Spleen (tissue), 11 donors: ENCODE measurements around the gene DPYD. TPM values are rescaled to one million over a fixed set of nuclear protein-coding genes. Genes with fewer than 3 reads are reported as not detected.

ENCODE experiments used
- DNase-seq: peaks from one replicate; pipeline ENCODE4 v3.0.0-alpha.2; 2020
- H3K27ac ChIP-seq, 8 donors: fragments of 200-600 bp; sonication (generic) in 7 of 8; 1 replicate in 4 of 8; 2 replicates in 4 of 8; pipeline versions ENCODE4 v1.5.0 to v1.8.0; 2016 to 2021; ENCODE audit warnings: inconsistent platforms in 4 of 8, mild to moderate bottlenecking in 4 of 8, moderate library complexity in 1 of 8
- H3K27me3 ChIP-seq, 7 donors: fragments of 200-600 bp; sonication (generic) in 6 of 7; replicated peaks in 1 of 7; 1 replicate in 4 of 7; 2 replicates in 3 of 7; pipeline versions ENCODE4 v1.5.0 to v1.8.0; 2016 to 2021; ENCODE audit warnings: inconsistent platforms in 3 of 7, mild to moderate bottlenecking in 1 of 7
- H3K36me3 ChIP-seq, 6 donors: fragments of 200-600 bp; sonication (generic) in 5 of 6; 1 replicate in 4 of 6; 2 replicates in 2 of 6; pipeline versions ENCODE4 v1.5.0 to v1.8.0; 2016 to 2021; ENCODE audit warnings: inconsistent platforms in 2 of 6
- H3K4me1 ChIP-seq, 6 donors: fragments of 200-600 bp; sonication (generic) in 5 of 6; 1 replicate in 3 of 6; 2 replicates in 3 of 6; pipeline versions ENCODE4 v1.5.0 to v1.8.0; 2016 to 2021; ENCODE audit warnings: inconsistent platforms in 3 of 6
- H3K4me3 ChIP-seq, 8 donors: fragments of 200-600 bp; sonication (generic) in 7 of 8; 1 replicate in 4 of 8; 2 replicates in 4 of 8; pipeline versions ENCODE4 v1.5.0 to v1.8.0; 2016 to 2021; ENCODE audit warnings: inconsistent platforms in 4 of 8, mild to moderate bottlenecking in 4 of 8, moderate library complexity in 2 of 8
- H3K9me3 ChIP-seq, 8 donors: fragments of 200-600 bp; sonication (generic) in 7 of 8; 1 replicate in 4 of 8; 2 replicates in 4 of 8; pipeline versions ENCODE4 v1.5.0 to v1.8.0; 2016 to 2021; ENCODE audit warnings: inconsistent platforms in 4 of 8
- POLR2A ChIP-seq, 3 donors: fragments of 450-650 bp; IDR thresholded peaks; one replicate each; pipeline ENCODE4 v1.5.1; 2017; ENCODE audit warnings: antibody characterized with exemption in 3 of 3, mild to moderate bottlenecking in 1 of 3
- POLR2AphosphoS5 ChIP-seq, 3 donors: sonication (generic); formaldehyde crosslinking; IDR thresholded peaks; one replicate each; pipeline ENCODE4 v1.5.1; 2017; ENCODE audit warnings: antibody characterized with exemption in 3 of 3
- WGBS, 5 donors: extraction: QIAGEN DNeasy Blood & Tissue Kit in 3 of 5; methylation state at CpG; one replicate each; pipeline versions ENCODE4 v1.1.5 to v1.1.7; 2013 to 2018; 5-methylcytosine and 5-hydroxymethylcytosine counted together
- intact Hi-C: fragments of 100-400 bp; cut with DNase I; formaldehyde crosslinking; loops from one replicate; pipeline ENCODE4 v1.15.0; 2023; ENCODE audit warnings: low total_unique reads
- polyA plus RNA-seq, 3 donors: library from polyadenylated mRNA; stranded (reverse); fragments of 200-250 nt; gene quantifications; one replicate each; pipeline ENCODE4 v1.2.1, GENCODE V29; 2013
- total RNA-seq, 7 donors: library from RNA; depleted of rRNA in 3 of 7; stranded (reverse); fragments of >200 nt in 3 of 7; fragmentation: NEBNext Ultra II Directional in 4 of 7; extraction: Animal tissue kit (Norgen Biotek cat#: 25700) in 4 of 7; gene quantifications; one replicate each; pipeline versions ENCODE4 v1.1.0 to v1.2.1, GENCODE V29; 2016 to 2021
- TF ChIP-seq, protein P1 (sequence below), 11 experiments: fragments of 200-600 bp in 7 of 11; fragments of 450-650 bp in 4 of 11; sonication (generic) in 4 of 11; IDR thresholded peaks in 8 of 11; conservative IDR thresholded peaks in 3 of 11; 1 replicate in 7 of 11; 2 replicates in 4 of 11; pipeline versions ENCODE4 v1.4.0 to v1.8.0; 2016 to 2021; ENCODE audit warnings: antibody characterized with exemption in 11 of 11, inconsistent platforms in 4 of 11, mild to moderate bottlenecking in 1 of 11
- donor health status: healthy with polysubstance abuse.
- donor health status: DM: no; HTN: no; CAD: no; lungs with moderate emphysema.
- donor health status: DM: no; HTN: no; CAD: no.
- donor health status: Bipolar disorder and iron deficiency.
- donor health status: healthy.
- donor health status: DM: no; HTN: no; CAD: no.
- donor health status: DM: yes; HTN: yes; CAD: no.

Gene DPYD
- total and polyA plus RNA-seq, 10 donors, result 7.3 to 114 (median 92.3) TPM

DNA sequence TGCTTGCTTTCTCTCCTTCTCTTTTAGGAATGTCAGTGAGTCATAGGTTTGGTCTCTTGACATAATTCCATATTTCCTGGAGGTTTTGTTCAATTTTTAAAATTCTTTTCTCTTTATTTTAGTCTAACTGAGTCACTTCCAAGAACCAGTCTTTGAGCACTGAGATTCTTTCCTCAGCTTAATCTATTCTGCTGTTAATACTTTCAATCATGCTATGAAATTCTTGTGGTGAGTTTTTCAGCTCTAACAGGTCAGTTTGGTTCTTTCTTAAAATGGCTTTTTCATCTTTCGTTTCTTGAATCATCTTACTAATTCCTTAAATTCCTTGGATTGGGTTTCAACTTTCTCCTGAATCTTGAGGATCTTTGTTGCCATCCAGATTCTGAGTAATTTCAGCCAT is 878.3 kb downstream of the DPYD start:
- Histone ChIP-seq H3K36me3 (no peaks in the 10 kb centered on the region), H3K27ac (no peak overlapping the region), H3K4me3 (no peak overlapping the region), H3K4me1 (no peaks in the 10 kb centered on the region), H3K27me3 (no peaks in the 10 kb centered on the region), H3K9me3 (peaks cover 0 to 46% (median 26%) of the 10 kb centered on the region in 8 donors)
- intact Hi-C loops, result no loop called here
- TF ChIP-seq POLR2A (IDR thresholded peaks at IDR 0.05), result no peak
- no peak for TF ChIP-seq POLR2AphosphoS5 (IDR thresholded peaks at IDR 0.05)
- TF ChIP-seq, protein P1, sequence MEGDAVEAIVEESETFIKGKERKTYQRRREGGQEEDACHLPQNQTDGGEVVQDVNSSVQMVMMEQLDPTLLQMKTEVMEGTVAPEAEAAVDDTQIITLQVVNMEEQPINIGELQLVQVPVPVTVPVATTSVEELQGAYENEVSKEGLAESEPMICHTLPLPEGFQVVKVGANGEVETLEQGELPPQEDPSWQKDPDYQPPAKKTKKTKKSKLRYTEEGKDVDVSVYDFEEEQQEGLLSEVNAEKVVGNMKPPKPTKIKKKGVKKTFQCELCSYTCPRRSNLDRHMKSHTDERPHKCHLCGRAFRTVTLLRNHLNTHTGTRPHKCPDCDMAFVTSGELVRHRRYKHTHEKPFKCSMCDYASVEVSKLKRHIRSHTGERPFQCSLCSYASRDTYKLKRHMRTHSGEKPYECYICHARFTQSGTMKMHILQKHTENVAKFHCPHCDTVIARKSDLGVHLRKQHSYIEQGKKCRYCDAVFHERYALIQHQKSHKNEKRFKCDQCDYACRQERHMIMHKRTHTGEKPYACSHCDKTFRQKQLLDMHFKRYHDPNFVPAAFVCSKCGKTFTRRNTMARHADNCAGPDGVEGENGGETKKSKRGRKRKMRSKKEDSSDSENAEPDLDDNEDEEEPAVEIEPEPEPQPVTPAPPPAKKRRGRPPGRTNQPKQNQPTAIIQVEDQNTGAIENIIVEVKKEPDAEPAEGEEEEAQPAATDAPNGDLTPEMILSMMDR (IDR thresholded peaks at IDR 0.05 in 8 of 11, conservative IDR thresholded peaks at IDR 0.05 in 3 of 11), result no peak
- no peak for DNase-seq
- 62 to 95% (median 75%) methylated on average over 1 of the region's 1 CpG for WGBS, 5 donors

DNA sequence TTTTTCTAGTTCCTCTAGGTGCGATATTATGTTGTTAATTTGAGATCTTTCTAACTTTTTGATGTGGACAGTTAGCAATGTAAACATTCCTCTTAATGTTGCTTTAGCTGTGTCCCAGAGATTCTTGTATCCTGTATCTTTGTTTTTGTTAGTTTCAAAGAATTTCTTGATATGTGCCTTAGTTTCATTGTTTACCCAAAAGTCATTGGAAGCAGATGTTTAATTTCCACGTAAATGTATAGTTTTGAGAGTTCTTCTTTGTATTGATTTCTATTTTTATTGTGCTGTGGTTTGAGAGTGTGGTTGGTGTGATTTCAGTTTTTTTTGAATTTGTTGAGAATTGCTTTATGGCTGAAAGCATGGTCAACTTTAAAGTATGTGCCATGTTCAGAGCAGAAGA is 879.8 kb downstream of the DPYD start:
- Histone ChIP-seq H3K36me3 (no peaks in the 10 kb centered on the region), H3K27ac (no peak overlapping the region), H3K9me3 (peaks cover 0 to 46% (median 26%) of the 10 kb centered on the region in 8 donors), H3K4me1 (no peaks in the 10 kb centered on the region), H3K27me3 (no peaks in the 10 kb centered on the region), H3K4me3 (no peak overlapping the region)
- TF ChIP-seq, protein P1 (IDR thresholded peaks at IDR 0.05 in 8 of 11, conservative IDR thresholded peaks at IDR 0.05 in 3 of 11), result no peak
- TF ChIP-seq POLR2A (IDR thresholded peaks at IDR 0.05), result no peak
- no peak for TF ChIP-seq POLR2AphosphoS5 (IDR thresholded peaks at IDR 0.05)
- 74 to 87% (median 82%) methylated on average over 2 of the region's 2 CpGs for WGBS, 5 donors
- intact Hi-C loops, result no loop called here
- no peak for DNase-seq

DNA sequence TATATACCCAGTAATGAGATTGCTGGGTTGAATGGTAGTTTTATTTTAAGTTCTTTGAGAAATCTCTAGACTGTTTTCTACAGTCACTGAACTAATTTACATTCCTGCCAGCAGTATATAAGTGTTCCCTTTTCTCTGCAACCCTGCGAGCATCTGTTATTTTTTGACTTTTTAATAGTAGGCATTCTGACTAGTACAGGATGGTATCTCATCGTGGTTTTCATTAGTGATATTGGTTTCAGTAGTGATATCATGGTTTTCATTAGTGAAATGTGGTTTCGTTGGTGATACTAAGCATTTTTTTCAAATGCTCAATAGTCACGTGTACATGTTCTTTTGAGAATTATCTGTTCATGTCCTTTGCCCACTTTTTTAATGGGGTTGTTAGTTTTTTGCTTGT is 882.4 kb downstream of the DPYD start:
- no peak for DNase-seq
- Histone ChIP-seq H3K36me3 (no peaks in the 10 kb centered on the region), H3K27me3 (no peaks in the 10 kb centered on the region), H3K9me3 (peaks cover 0 to 42% (median 25%) of the 10 kb centered on the region in 8 donors), H3K4me1 (no peaks in the 10 kb centered on the region), H3K4me3 (no peak overlapping the region), H3K27ac (no peak overlapping the region)
- WGBS, 5 donors, result 72 to 85% (median 80%) methylated on average over 4 of the region's 4 CpGs
- no peak for TF ChIP-seq POLR2A (IDR thresholded peaks at IDR 0.05)
- TF ChIP-seq POLR2AphosphoS5 (IDR thresholded peaks at IDR 0.05), result no peak
- intact Hi-C loops, result no loop called here

- Histone ChIP-seq H3K27me3 (no peaks in the 10 kb centered on the region), H3K27ac (no peak overlapping the region), H3K4me1 (no peaks in the 10 kb centered on the region), H3K4me3 (no peak overlapping the region), H3K36me3 (no peaks in the 10 kb centered on the region), H3K9me3 (peaks cover 0 to 18% (median 10%) of the 10 kb centered on the region in 8 donors)
- intact Hi-C loops, result no loop called here
- WGBS, 5 donors, result 74 to 88% (median 87%) methylated on average over 2 of the region's 2 CpGs
- DNase-seq, result no peak
- TF ChIP-seq POLR2A (IDR thresholded peaks at IDR 0.05) (no peak), POLR2AphosphoS5 (IDR thresholded peaks at IDR 0.05) (no peak)
- TF ChIP-seq, protein P1 (IDR thresholded peaks at IDR 0.05 in 8 of 11, conservative IDR thresholded peaks at IDR 0.05 in 3 of 11), result no peak
These were observed 886.2 kb downstream of the DPYD start for GRCh38 chr1:97034651-97035050.

GRCh38 chr1:97033949-97034348 is 886.9 kb downstream of the DPYD start:
- WGBS, 5 donors, result 21 to 67% (median 48%) methylated on average over 2 of the region's 2 CpGs
- intact Hi-C loops, result no loop called here
- TF ChIP-seq, protein P1 (IDR thresholded peaks at IDR 0.05 in 8 of 11, conservative IDR thresholded peaks at IDR 0.05 in 3 of 11), result no peak
- no peak for TF ChIP-seq POLR2A (IDR thresholded peaks at IDR 0.05)
- no peak for TF ChIP-seq POLR2AphosphoS5 (IDR thresholded peaks at IDR 0.05)

More at GRCh38 chr1:97033949-97034348, 886.9 kb downstream of the DPYD start:
- Histone ChIP-seq H3K27ac (no peak overlapping the region), H3K4me3 (no peak overlapping the region), H3K4me1 (no peaks in the 10 kb centered on the region), H3K9me3 (peaks cover 0 to 15% (median 4%) of the 10 kb centered on the region in 8 donors), H3K27me3 (no peaks in the 10 kb centered on the region), H3K36me3 (no peaks in the 10 kb centered on the region)
- no peak for DNase-seq
